ENCODE measurements around the gene B2M. TPM values are rescaled to one million over a fixed set of nuclear protein-coding genes. Genes with fewer than 3 reads are reported as not detected.
A peak's percentile ranks its signal among the peaks of the same experiment; 100 is the strongest.

B2M gene
- total and polyA plus RNA-seq, 2 of the 13 experiments (the other 11 are each of a cell fraction or from before 2014, with no cell fraction given), result 784 to 857 TPM

DNA sequence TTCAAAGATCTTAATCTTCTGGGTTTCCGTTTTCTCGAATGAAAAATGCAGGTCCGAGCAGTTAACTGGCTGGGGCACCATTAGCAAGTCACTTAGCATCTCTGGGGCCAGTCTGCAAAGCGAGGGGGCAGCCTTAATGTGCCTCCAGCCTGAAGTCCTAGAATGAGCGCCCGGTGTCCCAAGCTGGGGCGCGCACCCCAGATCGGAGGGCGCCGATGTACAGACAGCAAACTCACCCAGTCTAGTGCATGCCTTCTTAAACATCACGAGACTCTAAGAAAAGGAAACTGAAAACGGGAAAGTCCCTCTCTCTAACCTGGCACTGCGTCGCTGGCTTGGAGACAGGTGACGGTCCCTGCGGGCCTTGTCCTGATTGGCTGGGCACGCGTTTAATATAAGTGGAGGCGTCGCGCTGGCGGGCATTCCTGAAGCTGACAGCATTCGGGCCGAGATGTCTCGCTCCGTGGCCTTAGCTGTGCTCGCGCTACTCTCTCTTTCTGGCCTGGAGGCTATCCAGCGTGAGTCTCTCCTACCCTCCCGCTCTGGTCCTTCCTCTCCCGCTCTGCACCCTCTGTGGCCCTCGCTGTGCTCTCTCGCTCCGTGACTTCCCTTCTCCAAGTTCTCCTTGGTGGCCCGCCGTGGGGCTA is at the start of gene B2M, which contains the start of gene PATL2 (continued):
- TF ChIP-seq ZBTB7B (CRISPR knock-in tag; IDR thresholded peaks at IDR 0.05), result no peak; the same call in 1 of the 2 replicates
- TF ChIP-seq CHCHD3 (CRISPR knock-in tag; IDR thresholded peaks at IDR 0.05), result no peak
- TF ChIP-seq HOXA5 (CRISPR knock-in tag; IDR thresholded peaks at IDR 0.05), result peak; percentile 82
- TF ChIP-seq, protein P1, sequence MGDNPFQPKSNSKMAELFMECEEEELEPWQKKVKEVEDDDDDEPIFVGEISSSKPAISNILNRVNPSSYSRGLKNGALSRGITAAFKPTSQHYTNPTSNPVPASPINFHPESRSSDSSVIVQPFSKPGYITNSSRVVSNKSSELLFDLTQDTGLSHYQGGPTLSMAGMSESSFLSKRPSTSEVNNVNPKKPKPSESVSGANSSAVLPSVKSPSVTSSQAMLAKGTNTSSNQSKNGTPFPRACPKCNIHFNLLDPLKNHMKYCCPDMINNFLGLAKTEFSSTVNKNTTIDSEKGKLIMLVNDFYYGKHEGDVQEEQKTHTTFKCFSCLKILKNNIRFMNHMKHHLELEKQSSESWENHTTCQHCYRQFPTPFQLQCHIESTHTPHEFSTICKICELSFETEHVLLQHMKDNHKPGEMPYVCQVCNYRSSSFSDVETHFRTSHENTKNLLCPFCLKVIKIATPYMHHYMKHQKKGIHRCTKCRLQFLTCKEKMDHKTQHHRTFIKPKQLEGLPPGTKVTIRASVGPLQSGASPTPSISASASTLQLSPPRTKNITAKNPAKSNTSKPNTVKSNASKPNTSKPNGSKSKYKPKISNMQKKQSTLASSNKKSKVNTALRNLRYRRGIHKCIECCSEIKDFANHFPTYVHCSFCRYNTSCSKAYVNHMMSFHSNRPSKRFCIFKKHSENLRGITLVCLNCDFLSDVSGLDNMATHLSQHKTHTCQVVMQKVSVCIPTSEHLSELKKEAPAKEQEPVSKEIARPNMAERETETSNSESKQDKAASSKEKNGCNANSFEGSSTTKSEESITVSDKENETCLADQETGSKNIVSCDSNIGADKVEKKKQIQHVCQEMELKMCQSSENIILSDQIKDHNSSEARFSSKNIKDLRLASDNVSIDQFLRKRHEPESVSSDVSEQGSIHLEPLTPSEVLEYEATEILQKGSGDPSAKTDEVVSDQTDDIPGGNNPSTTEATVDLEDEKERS (CRISPR knock-in tag; IDR thresholded peaks at IDR 0.05), result peak; percentile 80; the same call in 1 of the 2 replicates
- peak; percentile 88; the same call in 1 of the 2 replicates for TF ChIP-seq ZNF788 (CRISPR knock-in tag; IDR thresholded peaks at IDR 0.05; ENCODE audit: borderline replicate concordance)
- TF ChIP-seq, protein P2, sequence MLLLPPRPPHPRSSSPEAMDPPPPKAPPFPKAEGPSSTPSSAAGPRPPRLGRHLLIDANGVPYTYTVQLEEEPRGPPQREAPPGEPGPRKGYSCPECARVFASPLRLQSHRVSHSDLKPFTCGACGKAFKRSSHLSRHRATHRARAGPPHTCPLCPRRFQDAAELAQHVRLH (CRISPR knock-in tag; IDR thresholded peaks at IDR 0.05; ENCODE audit: borderline replicate concordance, low read depth), result peak; percentile 69
- TF ChIP-seq, protein P3, sequence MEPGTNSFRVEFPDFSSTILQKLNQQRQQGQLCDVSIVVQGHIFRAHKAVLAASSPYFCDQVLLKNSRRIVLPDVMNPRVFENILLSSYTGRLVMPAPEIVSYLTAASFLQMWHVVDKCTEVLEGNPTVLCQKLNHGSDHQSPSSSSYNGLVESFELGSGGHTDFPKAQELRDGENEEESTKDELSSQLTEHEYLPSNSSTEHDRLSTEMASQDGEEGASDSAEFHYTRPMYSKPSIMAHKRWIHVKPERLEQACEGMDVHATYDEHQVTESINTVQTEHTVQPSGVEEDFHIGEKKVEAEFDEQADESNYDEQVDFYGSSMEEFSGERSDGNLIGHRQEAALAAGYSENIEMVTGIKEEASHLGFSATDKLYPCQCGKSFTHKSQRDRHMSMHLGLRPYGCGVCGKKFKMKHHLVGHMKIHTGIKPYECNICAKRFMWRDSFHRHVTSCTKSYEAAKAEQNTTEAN (CRISPR knock-in tag; conservative IDR thresholded peaks at IDR 0.05), result no peak
- TF ChIP-seq, protein P4, sequence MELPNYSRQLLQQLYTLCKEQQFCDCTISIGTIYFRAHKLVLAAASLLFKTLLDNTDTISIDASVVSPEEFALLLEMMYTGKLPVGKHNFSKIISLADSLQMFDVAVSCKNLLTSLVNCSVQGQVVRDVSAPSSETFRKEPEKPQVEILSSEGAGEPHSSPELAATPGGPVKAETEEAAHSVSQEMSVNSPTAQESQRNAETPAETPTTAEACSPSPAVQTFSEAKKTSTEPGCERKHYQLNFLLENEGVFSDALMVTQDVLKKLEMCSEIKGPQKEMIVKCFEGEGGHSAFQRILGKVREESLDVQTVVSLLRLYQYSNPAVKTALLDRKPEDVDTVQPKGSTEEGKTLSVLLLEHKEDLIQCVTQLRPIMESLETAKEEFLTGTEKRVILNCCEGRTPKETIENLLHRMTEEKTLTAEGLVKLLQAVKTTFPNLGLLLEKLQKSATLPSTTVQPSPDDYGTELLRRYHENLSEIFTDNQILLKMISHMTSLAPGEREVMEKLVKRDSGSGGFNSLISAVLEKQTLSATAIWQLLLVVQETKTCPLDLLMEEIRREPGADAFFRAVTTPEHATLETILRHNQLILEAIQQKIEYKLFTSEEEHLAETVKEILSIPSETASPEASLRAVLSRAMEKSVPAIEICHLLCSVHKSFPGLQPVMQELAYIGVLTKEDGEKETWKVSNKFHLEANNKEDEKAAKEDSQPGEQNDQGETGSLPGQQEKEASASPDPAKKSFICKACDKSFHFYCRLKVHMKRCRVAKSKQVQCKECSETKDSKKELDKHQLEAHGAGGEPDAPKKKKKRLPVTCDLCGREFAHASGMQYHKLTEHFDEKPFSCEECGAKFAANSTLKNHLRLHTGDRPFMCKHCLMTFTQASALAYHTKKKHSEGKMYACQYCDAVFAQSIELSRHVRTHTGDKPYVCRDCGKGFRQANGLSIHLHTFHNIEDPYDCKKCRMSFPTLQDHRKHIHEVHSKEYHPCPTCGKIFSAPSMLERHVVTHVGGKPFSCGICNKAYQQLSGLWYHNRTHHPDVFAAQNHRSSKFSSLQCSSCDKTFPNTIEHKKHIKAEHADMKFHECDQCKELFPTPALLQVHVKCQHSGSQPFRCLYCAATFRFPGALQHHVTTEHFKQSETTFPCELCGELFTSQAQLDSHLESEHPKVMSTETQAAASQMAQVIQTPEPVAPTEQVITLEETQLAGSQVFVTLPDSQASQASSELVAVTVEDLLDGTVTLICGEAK (IDR thresholded peaks at IDR 0.05), result no peak
- TF ChIP-seq, protein P4 (CRISPR knock-in tag; IDR thresholded peaks at IDR 0.05), result 0 out of 2 replicates have a peak, but pooled peaks have one; percentile 38
- no peak for TF ChIP-seq ZNF543 (CRISPR knock-in tag; IDR thresholded peaks at IDR 0.05)
- TF ChIP-seq, protein P5, sequence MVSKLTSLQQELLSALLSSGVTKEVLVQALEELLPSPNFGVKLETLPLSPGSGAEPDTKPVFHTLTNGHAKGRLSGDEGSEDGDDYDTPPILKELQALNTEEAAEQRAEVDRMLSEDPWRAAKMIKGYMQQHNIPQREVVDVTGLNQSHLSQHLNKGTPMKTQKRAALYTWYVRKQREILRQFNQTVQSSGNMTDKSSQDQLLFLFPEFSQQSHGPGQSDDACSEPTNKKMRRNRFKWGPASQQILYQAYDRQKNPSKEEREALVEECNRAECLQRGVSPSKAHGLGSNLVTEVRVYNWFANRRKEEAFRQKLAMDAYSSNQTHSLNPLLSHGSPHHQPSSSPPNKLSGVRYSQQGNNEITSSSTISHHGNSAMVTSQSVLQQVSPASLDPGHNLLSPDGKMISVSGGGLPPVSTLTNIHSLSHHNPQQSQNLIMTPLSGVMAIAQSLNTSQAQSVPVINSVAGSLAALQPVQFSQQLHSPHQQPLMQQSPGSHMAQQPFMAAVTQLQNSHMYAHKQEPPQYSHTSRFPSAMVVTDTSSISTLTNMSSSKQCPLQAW (CRISPR knock-in tag; IDR thresholded peaks at IDR 0.05), result peak; percentile 63; the same call in 1 of the 2 replicates
- no peak for TF ChIP-seq KDM6A (CRISPR knock-in tag; IDR thresholded peaks at IDR 0.05; ENCODE audit: low read depth)
- no peak for TF ChIP-seq ZKSCAN8 (CRISPR knock-in tag; IDR thresholded peaks at IDR 0.05; ENCODE audit: borderline replicate concordance)
